GM21576 (cell line): Measurements from ENCODE around the gene PRKAG2.
A peak's percentile ranks its signal among the peaks of the same experiment; 100 is the strongest.
"Not testable (repeated sequence)": the region's sequence is repeated elsewhere in the genome, so short reads cannot be mapped to it uniquely, and the experiment has no call there.

Source experiments
- ATAC-seq: cut with Tn5 transposase; IDR thresholded peaks from one replicate; pipeline ENCODE4 v1.9.1; 2021; ENCODE audit warnings: mild to moderate bottlenecking, moderate library complexity; ENCODE audit not compliant: unreplicated experiment

The PRKAG2 gene

GRCh38 chr7:151876899-151877777 is at the start of gene PRKAG2:
Gene PRKAG2 (minus strand): TSS chr7:151877115. CDS start chr7:151876620, 495 bp downstream.
- peak; percentile 50 for ATAC-seq

GRCh38 chr7:151926336-151926712 is 49.4 kb upstream of the PRKAG2 start:
- no peak for ATAC-seq

- peak; percentile 50 for ATAC-seq
Observed at GRCh38 chr7:151925446-151926335, 48.8 kb upstream of the PRKAG2 start.

GRCh38 chr7:151924508-151924907 is 47.6 kb upstream of the PRKAG2 start:
- no peak for ATAC-seq

GRCh38 chr7:151924001-151924400 is 47.1 kb upstream of the PRKAG2 start:
- ATAC-seq, result no peak

- no peak for ATAC-seq
Observed at GRCh38 chr7:151923097-151923876, 46.4 kb upstream of the PRKAG2 start.

- no peak for ATAC-seq
Observed at GRCh38 chr7:151921451-151921850, 44.5 kb upstream of the PRKAG2 start.

- no peak for ATAC-seq
Observed at GRCh38 chr7:151920488-151920887, 43.6 kb upstream of the PRKAG2 start.

GRCh38 chr7:151919595-151919994 is 42.7 kb upstream of the PRKAG2 start:
- ATAC-seq, result no peak

GRCh38 chr7:151918510-151918843 is 41.6 kb upstream of the PRKAG2 start:
- no peak for ATAC-seq

GRCh38 chr7:151917791-151918509 is 41.0 kb upstream of the PRKAG2 start:
- ATAC-seq, result no peak

- ATAC-seq, result no peak
Observed at GRCh38 chr7:151914051-151914450, 37.1 kb upstream of the PRKAG2 start.

- not testable (repeated sequence) for ATAC-seq
Observed at GRCh38 chr7:151910655-151911054, 33.7 kb upstream of the PRKAG2 start.

GRCh38 chr7:151907115-151907514 is 30.2 kb upstream of the PRKAG2 start:
- not testable (repeated sequence) for ATAC-seq

GRCh38 chr7:151905766-151906165 is 28.9 kb upstream of the PRKAG2 start:
- ATAC-seq, result no peak

- no peak for ATAC-seq
Observed at GRCh38 chr7:151905353-151905752, 28.4 kb upstream of the PRKAG2 start.

GRCh38 chr7:151904270-151904669 is 27.4 kb upstream of the PRKAG2 start:
- ATAC-seq, result no peak

GRCh38 chr7:151903249-151904032 is 26.5 kb upstream of the PRKAG2 start:
- no peak for ATAC-seq

- ATAC-seq, result no peak
Observed at GRCh38 chr7:151902311-151902710, 25.4 kb upstream of the PRKAG2 start.

- no peak for ATAC-seq
Observed at GRCh38 chr7:151901828-151902227, 24.9 kb upstream of the PRKAG2 start.
